DMS79 (cell line): ENCODE measurements around the gene OR4N2.
"Not testable (repeated sequence)": the region's sequence is repeated elsewhere in the genome, so short reads cannot be mapped to it uniquely, and the experiment has no call there.

Experiments
- DNase-seq: peaks from one replicate; lab custom pipeline; 2025; lab: John Stamatoyannopoulos, UW

Gene OR4N2

GRCh38 chr14:19834203-19834848 is 30.8 kb downstream of the OR4N2 start:
- DNase-seq, result not testable (repeated sequence)

GRCh38 chr14:19838433-19838832 is 34.9 kb downstream of the OR4N2 start:
- no peak for DNase-seq

GRCh38 chr14:19851365-19851764 is 47.8 kb downstream of the OR4N2 start:
- no peak for DNase-seq

GRCh38 chr14:19866061-19866669 is 62.6 kb downstream of the OR4N2 start:
- DNase-seq, result not testable (repeated sequence)

- no peak for DNase-seq
Observed at GRCh38 chr14:19873178-19873577, 69.6 kb downstream of the OR4N2 start.

GRCh38 chr14:19874842-19875241 is 71.3 kb downstream of the OR4N2 start, which contains the start of gene OR4K2:
Gene OR4K2, plus strand, starts transcription at chr14:19875142. Its CDS starts 1,126 bp downstream, at chr14:19876268.
- no peak for DNase-seq

GRCh38 chr14:19878029-19878642 is 74.6 kb downstream of the OR4N2 start:
- DNase-seq, result no peak
